Measurements from ENCODE around the gene SLC9A6.

The SLC9A6 gene

DNA sequence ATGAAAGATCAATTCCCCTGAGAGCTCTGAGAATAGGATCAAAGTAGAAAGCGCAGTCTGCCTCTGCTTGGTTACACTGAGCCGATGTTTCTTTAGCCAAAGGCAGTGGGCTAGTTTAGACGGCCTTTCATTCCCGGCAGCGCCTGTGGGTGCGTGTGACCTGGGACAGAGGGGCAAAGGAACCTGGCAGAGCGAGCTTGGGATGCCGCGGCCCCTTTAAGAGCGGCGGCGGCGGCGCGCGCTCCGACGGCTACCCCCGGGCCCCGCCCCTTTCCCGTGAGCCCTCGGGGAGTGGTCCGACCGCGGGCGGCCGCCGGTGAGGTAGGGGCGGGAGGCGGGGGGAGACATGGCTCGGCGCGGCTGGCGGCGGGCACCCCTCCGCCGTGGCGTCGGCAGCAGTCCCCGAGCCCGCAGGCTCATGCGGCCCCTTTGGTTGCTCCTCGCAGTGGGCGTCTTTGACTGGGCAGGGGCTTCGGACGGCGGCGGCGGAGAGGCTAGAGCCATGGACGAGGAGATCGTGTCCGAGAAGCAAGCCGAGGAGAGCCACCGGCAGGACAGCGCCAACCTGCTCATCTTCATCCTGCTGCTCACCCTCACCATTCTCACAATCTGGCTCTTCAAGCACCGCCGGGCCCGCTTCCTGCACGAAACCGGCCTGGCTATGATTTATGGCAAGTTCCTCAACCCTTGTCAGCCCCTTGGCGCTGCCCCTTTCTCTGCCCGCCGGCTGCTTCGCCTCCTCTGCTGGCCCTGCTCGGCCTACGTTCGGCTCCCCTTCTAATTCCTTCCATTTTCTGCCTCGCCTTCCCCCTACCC lies at the start of gene SLC9A6:
Gene SLC9A6, plus strand, starts transcription at position 279 of the 816 bp plus-strand sequence. Its CDS starts 224 bp downstream, at position 503.
- peak; percentile 71 for DNase-seq

DNA sequence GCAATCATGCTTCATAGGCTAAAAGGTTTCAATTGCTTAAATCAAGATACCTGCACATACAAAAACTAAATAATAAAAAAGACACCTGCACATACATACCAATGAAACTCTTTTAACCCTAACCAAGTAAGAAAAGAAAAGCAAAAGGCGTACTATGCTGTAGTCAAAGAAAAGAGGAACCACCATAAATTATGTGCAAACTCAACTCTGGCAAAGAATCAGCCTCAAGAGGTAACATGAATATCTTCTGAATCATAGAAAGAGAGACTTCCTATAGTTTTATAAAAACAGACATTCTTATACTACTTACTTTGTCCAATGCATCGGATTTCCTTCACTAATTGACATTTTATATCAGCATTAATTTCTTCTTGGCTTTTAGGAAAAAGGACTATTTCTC lies 40.7 kb upstream of the SLC9A6 start:
- DNase-seq: no peak

DNA sequence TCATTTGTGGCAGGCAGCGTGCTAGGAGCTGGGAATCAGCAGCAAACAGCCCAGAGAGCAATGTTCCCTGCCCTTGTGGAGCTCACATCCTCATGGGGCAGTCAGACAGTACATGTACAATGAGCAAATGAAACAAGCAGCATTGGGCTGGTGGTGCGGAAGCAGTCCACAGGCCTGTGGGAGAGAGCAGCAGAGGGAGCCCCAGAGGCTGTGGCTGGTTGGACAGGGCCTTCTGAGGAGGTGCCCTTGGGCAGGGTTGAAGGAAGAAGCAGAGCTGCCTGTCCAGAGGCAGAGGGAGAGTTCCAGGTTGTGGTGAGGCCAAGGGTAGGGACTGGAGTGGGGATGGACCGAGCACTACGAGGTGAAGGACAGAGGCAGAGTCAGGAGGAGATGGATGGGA lies 33.9 kb upstream of the SLC9A6 start:
- no peak for DNase-seq

DNA sequence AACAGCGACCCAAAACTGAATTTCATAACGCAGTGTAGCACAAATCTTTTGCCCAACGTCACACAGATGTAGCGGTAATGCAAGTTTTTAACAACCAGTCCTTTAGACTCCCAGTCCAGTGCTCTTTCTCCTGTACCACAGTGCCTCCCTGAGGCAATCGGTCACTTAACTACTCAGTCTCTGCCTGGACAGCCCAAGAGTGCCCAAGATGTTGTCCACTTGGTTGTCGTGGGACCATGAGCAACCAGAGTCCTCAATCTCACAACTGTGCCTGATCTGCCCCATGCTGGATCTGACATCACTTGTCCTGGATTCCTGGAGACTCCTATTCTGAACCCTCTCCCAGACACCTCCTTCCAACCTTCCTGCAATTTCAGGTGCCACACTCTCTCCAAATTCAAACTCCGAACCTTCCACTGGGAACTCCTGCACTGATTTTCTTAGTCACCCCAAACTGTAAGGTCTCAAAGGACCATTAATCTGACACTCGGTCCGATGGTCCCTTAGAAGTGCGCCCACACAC lies 12.1 kb upstream of the SLC9A6 start:
- no peak for DNase-seq

DNA sequence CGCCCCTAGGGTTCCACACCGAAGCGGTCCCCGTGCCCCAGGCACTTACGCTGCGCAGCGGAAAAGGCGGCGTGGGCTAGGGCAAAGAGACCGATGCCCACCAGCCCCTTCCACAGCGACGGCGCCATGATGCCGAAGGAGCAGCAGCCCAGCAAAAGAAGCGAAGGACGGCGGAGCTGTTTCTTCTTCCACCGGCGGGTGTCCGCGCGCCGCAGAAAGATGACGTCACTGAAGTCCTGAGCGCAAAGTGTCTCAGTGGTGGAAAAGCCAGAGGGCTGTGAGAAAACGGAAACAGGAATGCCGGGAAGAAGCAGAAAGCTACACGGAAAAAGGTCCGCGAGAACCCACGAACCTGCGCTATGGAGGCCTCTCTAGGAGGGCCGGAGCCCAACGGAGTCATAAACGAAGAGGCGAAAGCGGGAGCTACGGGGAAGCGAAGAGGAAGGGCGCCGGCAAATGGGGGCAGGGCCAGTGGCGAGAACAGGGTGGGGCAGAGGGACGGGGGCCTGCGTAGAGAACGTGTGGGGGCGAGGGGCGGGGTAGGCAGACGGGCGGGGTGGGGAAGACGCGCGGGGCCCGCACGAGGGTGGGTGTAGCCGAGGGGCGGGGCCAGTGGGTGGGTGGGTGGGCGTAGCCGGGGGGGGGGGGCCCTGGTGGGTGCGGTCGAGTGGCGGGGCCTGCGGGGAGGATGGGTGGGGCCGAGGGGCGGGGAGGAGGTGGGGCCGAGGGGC lies 11.5 kb upstream of the SLC9A6 start, which contains the start of gene MMGT1:
Gene MMGT1, minus strand, starts transcription at position 441 of the 731 bp plus-strand sequence. Its CDS starts 313 bp downstream, at position 128.
- peak; percentile 85 for DNase-seq

DNA sequence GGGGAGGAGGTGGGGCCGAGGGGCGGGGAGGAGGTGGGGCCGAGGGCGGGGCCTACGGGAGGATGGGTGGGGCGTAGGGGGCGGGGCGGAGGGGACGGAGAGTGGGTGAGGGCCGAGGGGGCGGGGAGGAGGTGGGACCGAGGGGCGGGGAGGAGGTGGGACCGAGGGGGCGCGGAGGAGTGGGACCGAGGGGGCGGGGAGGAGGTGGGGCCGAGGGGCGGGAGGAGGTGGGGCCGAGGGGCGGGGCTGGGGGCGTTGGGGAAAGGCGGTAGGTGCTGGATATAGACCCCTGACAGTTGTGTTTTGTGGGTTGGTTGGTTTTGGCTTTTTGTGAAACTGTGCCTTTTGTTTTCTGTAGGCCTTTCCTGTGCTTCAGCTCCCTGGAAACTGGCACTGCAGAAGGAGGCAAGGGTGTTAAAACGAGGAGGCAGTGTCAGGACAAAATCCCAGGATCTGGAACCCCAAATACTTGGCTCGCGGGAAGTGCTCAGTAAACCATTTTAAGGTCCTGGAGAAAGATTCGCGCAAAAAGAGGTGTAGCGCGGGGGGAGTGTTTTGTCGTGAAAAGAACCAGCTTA lies 10.9 kb upstream of the SLC9A6 start:
- DNase-seq: peak; percentile 79

DNA sequence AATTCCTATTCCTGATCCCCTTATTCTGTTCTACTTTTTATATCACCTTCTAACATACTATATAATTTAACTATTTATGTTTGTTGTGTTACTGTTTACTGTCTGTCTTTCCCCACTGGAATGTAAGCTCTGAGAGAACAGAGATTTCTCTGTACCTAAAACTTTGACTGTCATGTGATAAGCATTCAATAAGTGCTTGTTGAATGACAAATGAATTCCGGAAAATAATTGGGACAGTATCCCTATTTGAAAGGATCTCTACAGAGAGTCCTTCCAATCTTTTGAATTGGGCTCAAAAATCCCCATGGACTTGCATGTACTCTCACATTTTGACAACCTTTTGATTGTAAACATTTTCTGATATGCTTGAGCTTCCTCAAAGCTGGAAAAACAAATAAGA lies 9.8 kb upstream of the SLC9A6 start:
- no peak for DNase-seq

DNA sequence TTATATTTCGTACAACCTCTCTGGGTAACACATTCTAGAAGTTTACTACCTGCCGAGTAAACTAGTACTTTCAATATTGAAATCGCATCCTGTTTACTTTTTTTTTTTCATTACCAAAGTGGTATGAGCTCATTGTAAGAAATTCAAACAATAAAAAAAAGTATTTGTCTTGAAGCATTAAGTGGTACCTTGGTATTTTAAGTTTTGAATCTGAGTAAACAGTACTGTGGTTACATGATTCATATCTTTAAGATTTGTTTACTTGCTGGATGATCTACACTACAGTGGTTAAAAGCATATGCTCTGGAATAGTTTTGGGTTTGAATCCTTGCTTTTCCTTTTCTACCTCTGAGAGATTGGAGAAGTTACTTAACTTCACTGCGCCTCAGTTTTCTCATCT lies 7.6 kb upstream of the SLC9A6 start:
- no peak for DNase-seq

DNA sequence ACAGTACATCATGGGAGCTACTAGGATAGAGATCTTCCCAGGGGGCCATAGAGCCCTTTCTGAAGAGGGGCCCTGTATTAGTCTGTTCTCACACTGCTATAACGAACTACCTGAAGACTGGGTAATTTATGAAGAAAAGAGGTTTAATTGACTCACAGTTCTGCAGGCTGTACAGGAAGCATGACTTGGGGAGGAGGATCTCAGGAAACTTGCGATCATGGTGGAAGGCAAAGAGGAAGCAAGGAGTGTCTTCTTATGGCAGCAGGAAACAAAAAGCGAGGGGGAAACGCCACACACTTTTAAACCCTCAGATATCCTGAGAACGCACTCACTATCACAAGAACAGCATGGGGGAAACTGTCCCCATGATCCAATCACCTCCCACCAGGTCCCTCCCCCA lies 4.2 kb upstream of the SLC9A6 start:
- no peak for DNase-seq

DNA sequence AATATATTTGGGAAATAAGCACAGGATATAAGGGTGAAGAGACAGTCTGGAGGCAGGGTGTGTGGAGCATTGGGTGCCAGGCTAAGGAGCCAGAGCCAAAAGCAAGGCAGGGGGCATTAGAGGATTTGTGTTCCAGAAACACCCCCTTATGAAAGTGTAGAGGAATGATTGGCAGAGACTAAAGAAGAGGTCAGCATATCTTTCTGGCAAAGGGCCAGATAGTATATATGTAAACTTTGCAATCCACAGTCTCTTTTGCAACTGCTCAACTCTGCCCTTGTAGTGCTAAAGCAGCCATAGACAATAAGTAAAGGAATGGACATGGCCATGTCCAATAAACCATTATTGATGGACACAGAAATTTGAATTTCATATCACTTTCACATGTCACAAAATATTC lies 3.6 kb upstream of the SLC9A6 start:
- no peak for DNase-seq

DNA sequence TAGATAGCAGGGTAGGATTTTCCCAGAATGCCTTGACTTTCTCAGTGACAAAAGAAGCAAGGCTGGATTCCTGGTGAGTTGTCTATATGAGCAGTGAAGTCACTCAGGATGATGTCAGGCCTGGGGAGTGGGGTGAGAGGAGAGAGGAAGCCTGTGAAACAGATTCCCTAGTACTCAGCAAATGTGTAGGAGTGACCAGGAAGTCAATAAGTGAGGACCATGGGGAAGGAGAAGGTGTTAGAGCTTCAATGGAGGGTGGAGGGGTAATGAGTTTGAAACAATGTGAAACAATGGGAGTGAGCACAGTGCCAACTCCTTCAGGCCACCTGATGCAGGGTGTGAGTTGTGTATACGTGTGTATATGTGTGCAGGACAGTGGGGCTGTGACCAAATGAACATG lies 2.4 kb upstream of the SLC9A6 start:
- DNase-seq: no peak

DNA sequence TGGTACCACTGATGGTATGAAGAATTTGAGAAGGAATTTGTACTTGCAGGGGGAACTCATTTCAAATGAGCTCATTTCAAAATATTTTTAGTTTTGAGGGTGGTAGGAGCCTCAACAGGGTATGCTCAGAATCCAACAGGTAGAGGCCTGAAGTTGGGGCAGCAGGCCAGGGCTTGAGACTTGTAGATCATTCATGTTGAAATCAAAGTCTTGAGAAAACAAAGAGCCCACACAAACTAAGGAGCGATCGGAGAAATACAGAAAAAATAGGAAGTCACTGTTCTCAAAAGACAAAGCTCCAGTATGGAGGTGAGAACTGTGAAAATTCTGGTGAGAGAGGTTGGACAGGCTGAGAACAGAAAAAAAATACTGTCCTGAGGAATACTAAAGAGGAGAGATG lies 979 bp upstream of the SLC9A6 start:
- DNase-seq: no peak

DNA sequence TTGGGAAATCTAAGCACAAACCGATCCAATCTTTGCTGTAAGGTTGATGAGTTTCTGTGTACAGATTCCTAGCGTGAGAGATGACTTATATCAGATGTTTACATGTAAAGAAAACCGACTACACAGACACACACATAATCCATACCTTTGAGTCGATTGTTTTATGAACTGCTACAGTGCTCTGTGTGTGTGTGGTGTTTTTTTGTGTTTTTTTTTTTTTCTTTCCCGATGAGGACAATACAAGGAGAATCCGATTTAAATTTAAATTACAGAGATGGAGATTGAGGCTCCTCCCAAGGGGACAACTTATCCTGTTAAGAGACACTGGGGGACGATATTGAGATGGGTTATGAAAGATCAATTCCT lies 461 bp upstream of the SLC9A6 start:
- no peak for DNase-seq

DNA sequence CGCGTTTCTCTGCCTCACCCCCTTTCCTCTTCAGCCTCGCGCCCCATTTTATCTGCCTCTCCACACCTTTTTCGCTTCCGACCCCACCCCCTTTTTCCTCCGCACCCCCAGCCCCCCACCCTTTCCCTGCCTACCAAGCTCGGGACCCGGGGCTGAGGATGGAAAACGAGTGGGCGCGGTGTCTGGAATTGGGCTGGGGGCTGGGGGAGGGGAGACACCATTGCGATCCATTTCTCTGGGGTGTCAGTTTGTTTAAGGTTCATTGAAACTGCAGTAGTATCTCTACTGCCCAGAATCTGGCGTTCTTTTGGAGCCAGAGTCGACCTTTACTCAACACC lies 707 bp downstream of the SLC9A6 start:
- peak; percentile 6 for DNase-seq

DNA sequence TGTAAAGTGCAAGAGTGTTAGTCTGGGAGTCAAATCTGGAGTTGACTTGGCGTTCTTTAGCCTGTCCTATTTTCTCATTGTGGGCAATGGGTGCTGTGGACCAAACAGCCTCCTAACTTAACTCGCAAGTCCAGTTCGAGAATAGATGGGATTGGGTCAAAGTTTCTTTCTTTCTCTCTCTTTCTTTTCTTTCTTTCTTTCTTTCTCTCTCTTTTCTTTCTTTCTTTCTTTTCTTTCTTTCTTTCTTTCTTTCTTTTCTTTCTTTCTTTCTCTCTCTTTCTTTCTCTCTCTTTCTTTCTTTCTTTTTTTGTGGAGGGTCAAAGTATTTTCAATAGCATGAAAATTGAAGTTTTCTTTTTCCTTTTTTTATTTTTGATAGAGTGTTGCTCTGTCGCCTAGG lies 3.0 kb downstream of the SLC9A6 start:
- no peak for DNase-seq

DNA sequence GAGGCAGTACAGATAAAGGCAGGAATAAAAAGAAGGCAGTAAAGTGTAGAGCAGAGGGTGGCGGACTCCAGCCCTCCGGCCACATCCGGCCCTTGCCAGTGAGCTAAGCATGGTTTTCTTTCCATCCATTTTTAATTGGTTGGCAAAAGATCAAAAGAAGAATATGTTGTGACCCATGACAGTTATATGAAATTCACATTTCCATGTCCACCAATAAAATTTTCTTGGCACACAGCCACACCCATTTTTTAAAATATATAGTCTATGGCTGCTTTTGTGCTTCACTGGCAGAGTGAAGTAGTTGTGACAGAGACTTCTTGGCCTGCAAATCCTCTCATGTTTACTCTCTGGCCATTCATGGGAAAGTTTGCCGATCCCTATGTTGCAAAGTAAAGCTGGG lies 29.8 kb downstream of the SLC9A6 start:
- no peak for DNase-seq

DNA sequence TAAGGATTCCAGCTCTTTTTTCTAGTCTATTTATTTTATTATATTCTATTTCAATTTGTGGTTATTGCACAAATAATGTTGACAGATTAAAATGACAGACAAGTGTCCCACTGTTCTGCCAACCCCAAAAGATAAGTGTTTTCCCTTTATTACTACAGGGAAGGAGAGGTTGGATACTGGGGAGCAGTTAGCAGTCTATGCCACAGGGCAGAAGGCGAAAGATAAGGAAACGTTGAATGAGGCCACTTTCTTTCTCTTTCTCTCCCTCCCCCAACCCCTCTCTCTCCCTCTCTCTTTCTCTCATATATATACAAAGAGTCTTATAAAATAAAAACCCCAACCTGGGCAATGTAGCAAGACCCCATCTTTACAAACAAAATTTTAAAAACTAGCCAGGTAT lies 31.6 kb downstream of the SLC9A6 start:
- DNase-seq: no peak

DNA sequence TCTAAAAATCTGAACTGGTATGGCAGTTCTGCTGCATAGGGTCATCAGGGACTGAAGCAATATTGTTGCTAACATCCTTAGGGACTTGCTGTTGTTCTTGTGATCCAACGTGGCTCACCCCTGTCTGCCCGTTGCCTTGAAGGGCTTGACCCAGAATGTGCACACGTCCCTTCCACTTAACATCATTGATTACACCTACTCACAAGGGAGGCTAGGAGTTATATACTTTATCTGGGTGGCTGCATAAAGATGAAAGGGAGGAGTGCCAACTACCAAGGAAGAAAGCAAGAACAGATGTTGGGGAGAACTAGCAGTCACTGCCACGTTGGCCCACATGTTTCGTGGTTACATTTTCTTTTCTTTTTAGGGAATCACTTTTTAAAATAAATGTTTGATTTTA lies 34.0 kb downstream of the SLC9A6 start:
- no peak for DNase-seq

DNA sequence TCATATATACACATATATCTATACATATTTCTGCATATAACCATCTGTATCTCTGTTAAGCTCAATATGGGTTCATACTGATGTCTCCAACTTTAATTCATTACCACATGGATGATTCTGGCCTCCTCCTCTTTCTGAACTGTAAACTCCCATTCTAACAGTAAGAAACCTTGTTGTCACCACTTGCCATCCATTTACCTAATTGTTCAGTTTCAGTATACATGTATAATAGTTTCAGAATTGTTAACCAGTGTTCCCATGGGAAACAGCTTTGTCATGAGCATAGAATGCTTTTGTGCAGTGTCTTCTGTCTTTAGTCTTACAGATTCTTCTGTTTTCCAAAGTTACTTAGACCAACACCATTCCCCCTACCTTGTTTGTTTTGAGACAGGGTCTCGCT lies 35.9 kb downstream of the SLC9A6 start:
- DNase-seq: no peak

DNA sequence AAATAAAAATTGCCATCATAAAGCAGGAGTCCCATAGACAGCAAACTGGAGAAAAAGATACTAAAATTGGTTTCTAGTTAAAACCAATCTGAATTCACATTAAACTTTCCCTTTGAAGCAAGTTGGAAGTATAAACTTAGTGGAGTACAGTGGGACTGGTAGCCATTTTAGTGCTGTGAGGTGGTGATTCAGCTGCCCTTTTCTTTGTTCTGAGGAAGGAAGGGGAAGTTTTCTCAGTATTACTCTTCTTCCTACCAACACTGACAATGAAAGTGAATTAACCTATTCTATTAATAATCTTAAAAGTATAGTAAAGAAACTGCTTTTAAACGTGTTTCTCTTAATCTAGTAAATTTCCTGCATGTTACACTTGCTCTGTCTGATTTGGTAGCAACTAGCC lies 36.7 kb downstream of the SLC9A6 start:
- DNase-seq: no peak

DNA sequence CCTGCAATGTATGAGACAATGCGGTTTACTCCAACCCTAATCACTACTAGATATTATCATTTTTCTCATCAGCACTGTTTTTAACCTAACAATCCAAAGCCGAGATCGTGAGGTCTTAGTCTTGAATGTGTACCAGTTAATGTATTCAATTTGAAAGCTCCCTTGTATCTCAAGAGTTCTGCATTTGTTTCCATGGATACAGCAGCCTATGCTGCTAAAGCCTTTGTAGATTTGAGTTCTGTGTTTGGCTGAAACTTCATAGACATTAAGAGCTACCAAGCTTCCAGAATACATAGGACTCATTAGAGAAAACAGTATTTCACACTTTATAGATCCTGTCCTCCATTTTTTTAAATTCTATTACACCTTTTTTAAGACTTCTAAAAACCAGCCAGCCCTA lies 39.9 kb downstream of the SLC9A6 start:
- no peak for DNase-seq

DNA sequence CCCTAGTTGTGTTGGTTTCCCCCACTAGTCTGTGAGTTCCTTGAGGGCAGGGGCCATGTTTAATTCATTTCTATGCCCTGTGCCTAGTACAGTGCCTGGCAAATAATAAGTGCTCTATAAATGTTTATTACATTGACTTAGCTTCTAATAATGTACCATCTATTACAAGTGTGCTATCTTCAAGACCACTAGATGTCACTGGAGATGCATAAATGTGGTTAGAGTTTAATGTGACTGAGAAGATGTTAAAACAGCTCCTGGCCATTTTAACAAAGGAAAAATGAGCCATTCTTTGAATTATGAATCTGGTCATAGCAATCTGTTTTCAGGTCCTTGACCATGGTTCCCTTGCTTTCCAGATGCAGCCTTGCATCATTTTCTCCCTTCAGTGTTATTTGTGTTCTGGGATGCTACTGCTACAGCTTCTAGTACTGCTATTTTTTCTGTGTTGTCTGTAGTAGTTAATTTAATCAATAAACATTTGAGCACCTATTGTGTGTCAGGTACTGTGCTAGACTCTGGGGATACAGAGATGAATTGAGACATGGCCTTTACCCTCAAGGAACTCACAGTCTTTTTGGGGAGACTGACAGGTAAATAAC lies 43.2 kb downstream of the SLC9A6 start:
- peak; percentile 64 for DNase-seq

DNA sequence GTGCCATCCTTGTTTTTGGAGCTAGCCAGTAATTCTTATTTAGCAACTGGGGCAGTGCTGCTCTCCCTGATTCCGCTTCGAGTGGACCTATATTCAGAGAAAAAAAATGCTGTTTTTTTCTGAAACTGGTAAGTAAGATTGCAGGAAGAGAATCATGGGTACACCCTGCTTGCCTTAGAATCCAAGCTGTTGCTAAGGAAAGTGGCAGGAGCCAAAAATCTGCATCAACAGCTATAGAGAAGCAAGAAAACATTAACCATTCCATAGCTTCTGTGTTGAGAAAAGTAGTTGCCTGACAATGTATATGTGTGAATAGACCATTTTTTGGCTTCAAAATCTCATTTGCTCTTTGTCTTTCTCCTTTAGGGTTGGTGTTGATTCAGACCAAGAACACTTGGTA lies 44.5 kb downstream of the SLC9A6 start:
- no peak for DNase-seq
